HG02678 (cell line): ENCODE measurements around the gene HOMER1.
"Not testable (repeated sequence)": the region's sequence is repeated elsewhere in the genome, so short reads cannot be mapped to it uniquely, and the experiment has no call there.

ENCODE experiments used
- ATAC-seq: cut with Tn5 transposase; IDR thresholded peaks from one replicate; pipeline ENCODE4 v1.9.1; 2021; ENCODE audit warnings: mild to moderate bottlenecking, moderate library complexity; ENCODE audit not compliant: unreplicated experiment

The HOMER1 gene

GRCh38 chr5:79423296-79423695 is 90.6 kb downstream of the HOMER1 start:
- no peak for ATAC-seq

GRCh38 chr5:79420248-79420647 is 93.7 kb downstream of the HOMER1 start:
- no peak for ATAC-seq

DNA sequence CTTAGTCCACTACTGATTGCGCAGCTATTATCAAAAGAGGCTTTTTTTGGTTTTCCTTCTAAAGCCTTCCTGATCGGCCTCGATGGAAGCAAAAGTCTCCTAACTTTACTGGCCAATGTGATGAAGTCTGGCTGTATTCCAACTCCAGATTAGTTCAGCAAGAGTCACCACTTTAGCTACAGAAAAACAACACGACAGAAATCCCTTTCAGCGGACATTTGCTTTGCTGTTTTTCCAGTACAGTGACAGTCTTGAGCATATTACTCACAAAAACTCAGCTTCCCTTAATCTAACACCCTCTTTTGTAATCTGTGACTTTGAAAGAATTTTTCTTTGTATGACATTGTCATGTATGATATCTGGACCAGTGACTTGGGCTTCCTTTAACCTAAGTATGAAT is 95.7 kb downstream of the HOMER1 start:
- ATAC-seq: no peak

DNA sequence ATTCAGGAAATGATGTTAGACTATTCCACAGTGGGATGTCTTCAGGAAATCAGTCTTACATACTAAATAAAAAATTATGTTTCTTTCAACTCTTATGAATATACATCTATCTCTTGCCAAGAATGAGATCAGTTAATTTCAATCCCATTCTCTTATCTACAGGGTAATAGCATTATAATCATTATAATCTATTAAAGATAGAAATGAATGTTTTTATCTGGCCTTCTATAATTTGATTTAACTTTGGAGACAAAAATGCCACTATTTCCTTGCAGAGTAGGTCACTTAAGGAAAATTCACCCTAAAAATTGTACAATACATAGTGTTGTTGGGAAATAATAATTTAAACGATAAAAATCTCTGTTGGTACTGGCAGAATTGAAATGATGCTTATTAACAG is 96.4 kb downstream of the HOMER1 start:
- ATAC-seq: no peak

DNA sequence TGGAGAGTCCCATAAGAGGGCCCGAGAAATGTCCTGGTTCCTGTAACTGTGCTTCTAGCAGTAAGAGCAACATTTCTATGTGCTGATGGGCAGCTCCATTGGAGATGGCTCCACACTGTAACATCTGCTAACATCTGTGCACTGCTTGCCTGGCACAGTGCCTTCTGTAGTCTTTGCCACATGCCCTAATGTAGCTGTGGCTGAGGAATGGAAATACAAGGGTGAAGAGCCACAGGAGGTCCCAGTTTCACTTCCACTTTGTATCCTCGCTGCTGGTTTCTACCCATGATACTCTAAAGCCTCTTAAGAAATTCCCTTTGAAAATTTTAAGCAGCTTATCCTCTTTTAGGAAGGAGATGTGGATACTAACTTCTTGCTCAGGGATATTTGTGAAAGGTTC is 97.4 kb downstream of the HOMER1 start:
- ATAC-seq: peak; percentile 84

DNA sequence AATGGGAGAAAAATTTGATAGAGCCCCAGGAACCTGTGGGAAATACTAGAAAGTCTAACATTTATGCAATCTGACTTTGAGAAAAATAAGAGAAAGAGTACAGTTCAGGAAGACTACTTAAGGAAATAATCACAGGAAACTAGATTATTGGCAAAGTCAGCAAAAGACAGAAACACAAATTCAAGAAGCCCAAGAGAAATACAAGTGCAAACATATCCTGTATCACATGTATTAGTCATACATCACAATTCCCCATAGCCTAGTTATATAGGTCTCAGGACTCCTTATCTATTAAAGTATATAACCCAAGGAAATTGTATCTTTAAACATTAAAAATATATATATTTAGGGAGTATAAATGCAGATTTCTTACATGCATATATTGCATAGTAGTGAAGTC is 100.8 kb downstream of the HOMER1 start:
- no peak for ATAC-seq

DNA sequence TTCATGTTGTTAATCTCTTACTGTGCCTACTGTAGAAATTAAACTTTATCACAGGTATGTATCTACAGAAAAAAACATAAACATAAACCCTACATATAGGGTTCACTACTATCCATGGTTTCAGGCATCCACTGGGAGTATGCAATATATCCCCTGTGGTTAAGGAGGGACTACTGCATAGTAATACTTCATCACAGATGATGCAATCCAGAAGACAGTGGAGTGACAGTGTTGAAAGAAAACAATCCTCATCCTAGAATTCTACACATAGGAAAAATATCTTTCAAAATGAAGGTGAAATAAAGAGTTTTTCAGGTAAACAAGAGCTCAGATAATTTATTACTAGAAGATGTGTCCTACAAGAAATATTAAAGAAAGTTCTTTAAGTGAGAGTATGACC is 105.9 kb downstream of the HOMER1 start:
- ATAC-seq: no peak

- ATAC-seq: no peak
Observed at GRCh38 chr5:79407591-79407990, 106.3 kb downstream of the HOMER1 start.

GRCh38 chr5:79401216-79401615 is 112.7 kb downstream of the HOMER1 start:
- ATAC-seq: no peak

GRCh38 chr5:79399046-79399445 is 114.9 kb downstream of the HOMER1 start:
- no peak for ATAC-seq

- no peak for ATAC-seq
Observed at GRCh38 chr5:79397080-79397479, 116.9 kb downstream of the HOMER1 start.

DNA sequence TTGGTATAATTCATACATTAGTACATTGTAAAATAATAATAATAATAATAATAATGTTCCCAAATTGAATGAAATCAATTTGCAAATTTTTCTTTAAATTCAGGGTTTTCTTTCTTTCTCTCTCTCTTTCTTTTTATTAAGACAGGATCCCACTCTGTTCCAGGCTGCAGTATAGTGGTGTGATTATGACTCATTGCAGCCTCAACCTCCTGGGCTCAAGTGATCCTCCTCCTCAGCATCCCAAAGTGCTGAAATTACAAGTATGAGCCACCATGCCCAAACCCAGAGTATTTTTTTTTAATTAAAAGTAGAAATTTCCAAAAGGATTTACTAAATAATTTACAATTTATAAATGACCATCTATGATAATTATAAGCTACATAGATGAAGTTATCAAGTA is 117.7 kb downstream of the HOMER1 start:
- no peak for ATAC-seq

- no peak for ATAC-seq
Observed at GRCh38 chr5:79395296-79395695, 118.6 kb downstream of the HOMER1 start.

DNA sequence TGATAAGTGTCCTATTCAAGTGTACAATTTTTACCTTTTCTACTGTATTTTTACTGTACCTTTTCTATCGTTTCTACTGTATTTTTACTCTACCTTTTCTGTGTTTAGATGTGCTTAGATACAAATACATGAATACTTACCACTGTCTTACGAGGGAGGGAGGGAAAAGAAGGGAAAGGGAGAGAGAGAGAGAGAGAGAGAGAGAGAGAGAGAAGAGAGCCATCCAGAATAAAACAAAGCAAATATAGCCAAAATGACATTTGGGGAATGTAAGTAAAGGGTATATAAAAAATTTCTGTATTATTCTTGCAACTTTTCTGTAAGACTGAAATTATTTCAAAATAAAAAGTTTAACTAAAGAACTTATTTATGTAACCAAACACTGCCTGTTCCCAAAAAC is 121.2 kb downstream of the HOMER1 start:
- no peak for ATAC-seq

DNA sequence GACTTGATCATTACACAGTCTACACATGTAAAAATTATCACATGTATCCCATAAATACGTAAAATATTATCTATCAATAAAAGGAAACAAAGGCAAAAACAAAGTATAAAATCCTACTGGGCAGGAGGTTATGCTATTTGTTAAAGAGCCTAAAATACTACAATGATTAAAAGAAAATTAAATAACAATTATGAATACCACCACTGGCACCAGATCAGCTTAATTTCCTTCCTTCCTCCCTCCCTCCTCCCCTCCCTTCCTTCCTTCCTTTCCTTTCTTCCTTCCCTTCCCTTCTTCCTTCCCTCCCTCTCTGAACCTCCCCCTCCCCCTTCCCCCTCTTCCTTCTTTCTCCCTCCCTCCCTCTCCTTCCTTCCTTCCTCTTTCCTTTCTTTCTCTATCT is 127.3 kb downstream of the HOMER1 start:
- no peak for ATAC-seq

GRCh38 chr5:79385126-79385525 is 128.8 kb downstream of the HOMER1 start:
- ATAC-seq: not testable (repeated sequence)

- no peak for ATAC-seq
Observed at GRCh38 chr5:79378510-79379186, 135.3 kb downstream of the HOMER1 start.

- ATAC-seq: no peak
Observed at GRCh38 chr5:79357398-79357797, 156.5 kb downstream of the HOMER1 start.

- no peak for ATAC-seq
Observed at GRCh38 chr5:79349881-79350280, 164.1 kb downstream of the HOMER1 start.

- ATAC-seq: no peak
Observed at GRCh38 chr5:79349047-79349446, 164.9 kb downstream of the HOMER1 start.

DNA sequence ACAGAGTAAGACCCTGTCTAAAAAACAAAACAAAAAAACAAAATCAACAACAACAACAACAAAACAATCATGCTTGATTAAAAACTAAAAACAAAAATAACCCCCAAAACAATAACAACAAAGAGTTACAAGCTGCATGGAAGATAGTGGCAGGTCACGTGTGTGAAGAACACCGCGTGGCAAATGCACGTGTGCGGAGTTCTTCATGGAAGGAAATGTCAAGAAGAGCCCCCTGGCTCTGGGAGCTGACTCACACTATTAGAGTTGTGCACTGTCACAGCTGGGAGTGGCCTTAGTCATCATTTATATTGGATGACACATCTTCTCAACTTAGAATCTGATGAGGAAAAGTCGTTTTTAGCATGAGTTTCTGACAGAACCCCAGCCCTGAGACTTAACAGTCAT is 167.5 kb downstream of the HOMER1 start:
- no peak for ATAC-seq

GRCh38 chr5:79333852-79334557 is 179.9 kb downstream of the HOMER1 start:
- no peak for ATAC-seq

DNA sequence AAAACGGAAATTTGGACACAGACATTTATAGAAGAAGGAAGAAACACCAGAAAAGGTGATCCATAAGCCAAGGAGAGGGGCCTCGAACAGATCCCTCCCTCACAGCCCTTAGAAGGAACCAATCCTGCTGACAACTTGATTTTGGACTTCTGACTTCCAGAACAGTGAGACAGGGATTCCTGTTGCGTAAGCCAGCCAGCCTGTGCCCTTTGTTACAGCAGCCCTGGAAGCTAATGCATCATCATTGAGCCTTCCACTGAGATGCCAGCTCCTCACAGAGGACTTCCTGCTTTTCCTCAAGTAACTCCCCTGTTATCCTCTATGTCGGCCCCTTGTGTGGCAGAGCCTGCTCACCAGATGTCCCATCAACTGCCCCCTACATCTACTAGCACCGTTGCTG is 183.9 kb downstream of the HOMER1 start:
- ATAC-seq: no peak
